H9 (cell line): ENCODE data around the gene AP4S1. TPM values are rescaled to one million over a fixed set of nuclear protein-coding genes. Genes with fewer than 3 reads are reported as not detected.

Source experiments
- DNase-seq: peaks from one replicate; pipeline ENCODE4 v3.0.0-alpha.2; 2017
- H2AFZ ChIP-seq: one replicate; pipeline ENCODE4 v1.6.1; 2013; ENCODE audit warnings: mild to moderate bottlenecking, low read length, control low read depth, moderate library complexity
- H2AK5ac ChIP-seq: 2 replicates; pipeline ENCODE4 v1.6.1; 2013; ENCODE audit warnings: low read length, control low read depth, mixed read lengths; ENCODE audit not compliant: insufficient read length
- H2BK120ac ChIP-seq: one replicate; pipeline ENCODE4 v1.6.1; 2013; ENCODE audit warnings: low read depth, mild to moderate bottlenecking, low read length, control low read depth, inconsistent platforms; ENCODE audit not compliant: poor library complexity, severe bottlenecking
- H2BK12ac ChIP-seq: 2 replicates; pipeline ENCODE4 v1.6.1; 2013; ENCODE audit warnings: low read length, control low read depth, mixed read lengths, low read depth; ENCODE audit not compliant: insufficient read length
- H2BK15ac ChIP-seq: 2 replicates; pipeline ENCODE4 v1.6.1; 2013; ENCODE audit warnings: low read depth, low read length, control low read depth
- H2BK20ac ChIP-seq: one replicate; pipeline ENCODE4 v1.6.1; 2013; ENCODE audit warnings: low read depth, mild to moderate bottlenecking, low read length, control low read depth, inconsistent platforms; ENCODE audit not compliant: poor library complexity, severe bottlenecking
- H2BK5ac ChIP-seq: 2 replicates; pipeline ENCODE4 v1.6.1; 2013; ENCODE audit warnings: low read length, control low read depth, mixed read lengths; ENCODE audit not compliant: insufficient read length
- H3K14ac ChIP-seq: 2 replicates; pipeline ENCODE4 v1.6.1; 2013; ENCODE audit warnings: low read length, control low read depth; ENCODE audit not compliant: insufficient read depth
- H3K18ac ChIP-seq: 2 replicates; pipeline ENCODE4 v1.6.1; 2013; ENCODE audit warnings: low read depth, mild to moderate bottlenecking, mixed read lengths, low read length, control low read depth; ENCODE audit not compliant: insufficient read length
- H3K23ac ChIP-seq: 2 replicates; pipeline ENCODE4 v1.6.1; 2013; ENCODE audit warnings: low read length, control low read depth, mixed read lengths, low read depth; ENCODE audit not compliant: insufficient read length
- H3K23me2 ChIP-seq: 2 replicates; pipeline ENCODE4 v1.6.1; 2013; ENCODE audit warnings: low read depth, mild to moderate bottlenecking, mixed read lengths, low read length, control low read depth; ENCODE audit not compliant: insufficient read length, poor library complexity, severe bottlenecking
- H3K27ac ChIP-seq: 2 replicates; pipeline ENCODE4 v1.5.1; 2013; ENCODE audit warnings: low read length, control low read depth, mixed read lengths, low read depth; ENCODE audit not compliant: insufficient read length
- H3K27me3 ChIP-seq: 2 replicates; pipeline ENCODE4 v1.6.1; 2013; ENCODE audit warnings: low read length, control low read depth, inconsistent platforms; ENCODE audit not compliant: insufficient read depth
- H3K4ac ChIP-seq: 2 replicates; pipeline ENCODE4 v1.6.1; 2013; ENCODE audit warnings: low read depth, mild to moderate bottlenecking, control low read depth, inconsistent platforms, low read length, moderate library complexity
- H3K4me1 ChIP-seq: 2 replicates; pipeline ENCODE4 v1.6.1; 2013; ENCODE audit warnings: low read length, control low read depth, inconsistent platforms; ENCODE audit not compliant: insufficient read depth
- H3K4me2 ChIP-seq: 2 replicates; pipeline ENCODE4 v1.6.1; 2013; ENCODE audit warnings: low read length, control low read depth, mixed read lengths; ENCODE audit not compliant: insufficient read length, insufficient read depth
- H3K56ac ChIP-seq: 2 replicates; pipeline ENCODE4 v1.6.1; 2013; ENCODE audit warnings: low read depth, mild to moderate bottlenecking, mixed read lengths, low read length, control low read depth; ENCODE audit not compliant: insufficient read length
- H3K79me1 ChIP-seq: 2 replicates; pipeline ENCODE4 v1.6.1; 2013; ENCODE audit warnings: low read depth, mild to moderate bottlenecking, moderate library complexity, low read length, control low read depth, inconsistent platforms; ENCODE audit not compliant: insufficient read depth, poor library complexity, severe bottlenecking
- H3K79me2 ChIP-seq: 2 replicates; pipeline ENCODE4 v1.6.1; 2013; ENCODE audit warnings: low read length, control low read depth, inconsistent platforms; ENCODE audit not compliant: insufficient read depth
- H3K9ac ChIP-seq: 2 replicates; pipeline ENCODE4 v1.6.1; 2013; ENCODE audit warnings: low read length, control low read depth, mixed read lengths; ENCODE audit not compliant: insufficient read length; ENCODE audit errors: extremely low read depth
- H3K9me3 ChIP-seq: one replicate; pipeline ENCODE4 v1.6.1; 2013; ENCODE audit warnings: low read depth, low read length, inconsistent platforms; ENCODE audit not compliant: control insufficient read depth
- H3T11ph ChIP-seq: one replicate; pipeline ENCODE4 v1.6.1; 2013; ENCODE audit warnings: mild to moderate bottlenecking, low read length, control low read depth, inconsistent platforms
- H4K20me1 ChIP-seq: one replicate; pipeline ENCODE4 v1.6.1; 2013; ENCODE audit not compliant: control insufficient read depth, insufficient read length, insufficient read depth
- H4K5ac ChIP-seq: 2 replicates; pipeline ENCODE4 v1.6.1; 2013; ENCODE audit warnings: low read depth, mild to moderate bottlenecking, mixed read lengths, low read length, control low read depth; ENCODE audit not compliant: insufficient read length
- H4K8ac ChIP-seq: replicated peaks from 2 replicates; pipeline ENCODE4 v1.6.1; 2013; ENCODE audit warnings: low read length, control low read depth, mixed read lengths, low read depth; ENCODE audit not compliant: insufficient read length
- H4K91ac ChIP-seq: 2 replicates; pipeline ENCODE4 v1.6.1; 2013; ENCODE audit warnings: low read depth, mild to moderate bottlenecking, moderate library complexity, mixed read lengths, low read length, control low read depth; ENCODE audit not compliant: insufficient read length
- H3K27ac Mint-ChIP-seq, 3 experiments: 2 replicates in 2 of 3; 3 replicates in 1 of 3; pipeline ENCODE4 v1.8.0; 2020 to 2021; ENCODE audit warnings: mixed read lengths in 3 of 3, mild to moderate bottlenecking in 1 of 3, moderate library complexity in 1 of 3
- H3K27me3 Mint-ChIP-seq: 2 replicates; pipeline ENCODE4 v1.8.0; 2021; ENCODE audit warnings: low read depth, mild to moderate bottlenecking, moderate library complexity, mixed read lengths
- H3K36me3 Mint-ChIP-seq, 3 experiments: 2 replicates in 2 of 3; 3 replicates in 1 of 3; pipeline ENCODE4 v1.8.0; 2020 to 2021; ENCODE audit warnings: low read depth in 3 of 3, mixed read lengths in 3 of 3; ENCODE audit not compliant: insufficient read depth in 1 of 3
- H3K4me1 Mint-ChIP-seq, 2 experiments: 2 replicates each; pipeline ENCODE4 v1.8.0; 2020; ENCODE audit warnings: mixed read lengths in 2 of 2
- H3K4me3 Mint-ChIP-seq, 2 experiments: 2 replicates in 1 of 2; 3 replicates in 1 of 2; pipeline ENCODE4 v1.8.0; 2020 to 2021; ENCODE audit warnings: mild to moderate bottlenecking in 2 of 2, mixed read lengths in 2 of 2, moderate library complexity in 1 of 2
- H3K9me3 Mint-ChIP-seq, 2 experiments: 2 replicates in 1 of 2; 3 replicates in 1 of 2; pipeline ENCODE4 v1.8.0; 2020; ENCODE audit warnings: mild to moderate bottlenecking in 2 of 2, mixed read lengths in 2 of 2, moderate library complexity in 1 of 2
- WGBS: extraction: QIAGEN DNeasy Blood & Tissue Kit; methylation state at CpG from one replicate; pipeline ENCODE4 v1.1.7; 2013; ENCODE audit warnings: missing lambda C conversion rate, low lambda C conversion rate, mixed read lengths; ENCODE audit not compliant: insufficient read length; ENCODE audit errors: extremely low coverage; 5-methylcytosine and 5-hydroxymethylcytosine counted together
- total RNA-seq: library from RNA; stranded (reverse); gene quantifications from 2 replicates; pipeline ENCODE4 v1.2.1, GENCODE V29; 2021
- TF ChIP-seq, protein P1 (sequence below): fragments of 200-600 bp; sonication (generic); conservative IDR thresholded peaks from 3 replicates; pipeline ENCODE4 v1.8.0; 2021; ENCODE audit warnings: antibody characterized with exemption, mild to moderate bottlenecking

The AP4S1 gene
- total RNA-seq, 1 experiment from 2014 or later: 13.7 TPM

- no peak overlapping the region for H3K23ac ChIP-seq
- H4K91ac ChIP-seq: no peak overlapping the region
- H3K4me2 ChIP-seq: no peak overlapping the region
- H2AFZ ChIP-seq: no peak overlapping the region
- H3T11ph ChIP-seq: no peak overlapping the region
- no peak overlapping the region for H4K8ac ChIP-seq
- DNase-seq: no peak
- peaks cover 24 to 86% (median 67%) of the 10 kb centered on the region in 3 experiments; a peak in 6 of 7 replicates for H3K36me3 Mint-ChIP-seq
- no peak overlapping the region for H3K9ac ChIP-seq
- H4K5ac ChIP-seq: no peak overlapping the region
- H3K56ac ChIP-seq: no peak overlapping the region
- H3K4me1 ChIP-seq: no peaks in the 10 kb centered on the region
- H3K4me3 Mint-ChIP-seq: no peak overlapping the region
- no peaks in the 10 kb centered on the region for H3K27me3 Mint-ChIP-seq
- TF ChIP-seq, protein P1, sequence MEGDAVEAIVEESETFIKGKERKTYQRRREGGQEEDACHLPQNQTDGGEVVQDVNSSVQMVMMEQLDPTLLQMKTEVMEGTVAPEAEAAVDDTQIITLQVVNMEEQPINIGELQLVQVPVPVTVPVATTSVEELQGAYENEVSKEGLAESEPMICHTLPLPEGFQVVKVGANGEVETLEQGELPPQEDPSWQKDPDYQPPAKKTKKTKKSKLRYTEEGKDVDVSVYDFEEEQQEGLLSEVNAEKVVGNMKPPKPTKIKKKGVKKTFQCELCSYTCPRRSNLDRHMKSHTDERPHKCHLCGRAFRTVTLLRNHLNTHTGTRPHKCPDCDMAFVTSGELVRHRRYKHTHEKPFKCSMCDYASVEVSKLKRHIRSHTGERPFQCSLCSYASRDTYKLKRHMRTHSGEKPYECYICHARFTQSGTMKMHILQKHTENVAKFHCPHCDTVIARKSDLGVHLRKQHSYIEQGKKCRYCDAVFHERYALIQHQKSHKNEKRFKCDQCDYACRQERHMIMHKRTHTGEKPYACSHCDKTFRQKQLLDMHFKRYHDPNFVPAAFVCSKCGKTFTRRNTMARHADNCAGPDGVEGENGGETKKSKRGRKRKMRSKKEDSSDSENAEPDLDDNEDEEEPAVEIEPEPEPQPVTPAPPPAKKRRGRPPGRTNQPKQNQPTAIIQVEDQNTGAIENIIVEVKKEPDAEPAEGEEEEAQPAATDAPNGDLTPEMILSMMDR: no peak
- no peak overlapping the region for H2BK120ac ChIP-seq
- H2BK15ac ChIP-seq: no peak overlapping the region
- no peak overlapping the region for H3K14ac ChIP-seq
- no peak overlapping the region for H3K27ac ChIP-seq
- H3K23me2 ChIP-seq: no peaks in the 10 kb centered on the region
- no peak overlapping the region for H2AK5ac ChIP-seq
- H4K20me1 ChIP-seq: no peaks in the 10 kb centered on the region
- H3K9me3 ChIP-seq: no peaks in the 10 kb centered on the region
- no peaks in the 10 kb centered on the region for H3K79me1 ChIP-seq
- H3K9me3 Mint-ChIP-seq: no peaks in the 10 kb centered on the region
- no peaks in the 10 kb centered on the region for H3K4me1 Mint-ChIP-seq
- no peak overlapping the region for H2BK5ac ChIP-seq
- no peak overlapping the region for H3K27ac Mint-ChIP-seq
- H2BK20ac ChIP-seq: no peak overlapping the region
- no peak overlapping the region for H3K18ac ChIP-seq
- H3K79me2 ChIP-seq: no peaks in the 10 kb centered on the region
- no CpG with 5 or more reads among the region's 2 CpGs for WGBS
- H3K4ac ChIP-seq: no peak overlapping the region
- no peaks in the 10 kb centered on the region for H3K27me3 ChIP-seq
- no peak overlapping the region for H2BK12ac ChIP-seq
Observed at GRCh38 chr14:31110872-31111271, 85.4 kb downstream of the AP4S1 start.
